Measurements from ENCODE around the gene CACNG7.

DNA sequence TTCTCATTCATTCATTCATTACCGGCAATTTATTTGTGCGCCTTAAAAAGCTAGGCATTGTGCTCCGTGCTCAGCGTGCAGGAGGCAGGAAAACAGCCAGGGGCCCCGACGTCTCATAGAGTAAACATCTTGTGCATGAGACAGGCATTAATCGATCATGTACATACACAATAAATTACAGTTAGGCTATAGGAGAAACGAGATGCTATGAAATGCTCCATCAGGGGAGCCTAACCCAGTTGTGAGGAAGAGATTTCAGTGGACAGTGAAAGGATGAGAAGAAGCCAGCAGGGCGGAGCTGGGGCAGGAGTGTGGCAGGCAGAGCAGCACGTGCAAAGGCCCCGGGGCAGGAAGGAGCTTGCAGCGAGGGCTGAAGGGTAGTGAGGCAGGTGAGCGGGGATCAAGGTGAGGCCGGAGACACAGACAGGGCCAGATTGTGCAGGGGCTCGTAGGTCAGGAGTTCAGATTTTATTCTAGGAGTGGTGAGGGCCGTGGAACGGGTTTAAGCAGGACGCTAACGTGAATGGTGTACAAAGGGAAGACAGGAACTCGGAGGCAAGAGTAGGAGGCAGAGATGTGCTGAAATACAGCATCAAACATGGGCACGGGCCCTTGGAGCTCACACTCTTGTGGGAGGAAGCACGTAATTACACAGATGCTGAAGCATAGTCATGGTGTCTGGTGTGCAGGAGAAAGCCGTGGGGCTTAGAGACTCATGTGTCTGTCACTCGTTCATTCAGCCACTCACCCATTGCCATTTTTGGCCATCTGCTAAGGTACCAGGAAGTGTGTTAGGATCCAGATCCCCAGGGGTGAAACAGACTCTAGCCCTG, 74.6 kb downstream of the CACNG7 start:
- TF ChIP-seq, protein P1, sequence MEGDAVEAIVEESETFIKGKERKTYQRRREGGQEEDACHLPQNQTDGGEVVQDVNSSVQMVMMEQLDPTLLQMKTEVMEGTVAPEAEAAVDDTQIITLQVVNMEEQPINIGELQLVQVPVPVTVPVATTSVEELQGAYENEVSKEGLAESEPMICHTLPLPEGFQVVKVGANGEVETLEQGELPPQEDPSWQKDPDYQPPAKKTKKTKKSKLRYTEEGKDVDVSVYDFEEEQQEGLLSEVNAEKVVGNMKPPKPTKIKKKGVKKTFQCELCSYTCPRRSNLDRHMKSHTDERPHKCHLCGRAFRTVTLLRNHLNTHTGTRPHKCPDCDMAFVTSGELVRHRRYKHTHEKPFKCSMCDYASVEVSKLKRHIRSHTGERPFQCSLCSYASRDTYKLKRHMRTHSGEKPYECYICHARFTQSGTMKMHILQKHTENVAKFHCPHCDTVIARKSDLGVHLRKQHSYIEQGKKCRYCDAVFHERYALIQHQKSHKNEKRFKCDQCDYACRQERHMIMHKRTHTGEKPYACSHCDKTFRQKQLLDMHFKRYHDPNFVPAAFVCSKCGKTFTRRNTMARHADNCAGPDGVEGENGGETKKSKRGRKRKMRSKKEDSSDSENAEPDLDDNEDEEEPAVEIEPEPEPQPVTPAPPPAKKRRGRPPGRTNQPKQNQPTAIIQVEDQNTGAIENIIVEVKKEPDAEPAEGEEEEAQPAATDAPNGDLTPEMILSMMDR (IDR thresholded peaks at IDR 0.05): no peak
- TF ChIP-seq POLR2A (IDR thresholded peaks at IDR 0.05): no peak

Measured in right lobe of liver (tissue), 4 donors.